HUES6 (cell line): ENCODE measurements around the gene YLPM1.

Experiments used
- H3K27ac ChIP-seq: 2 replicates; pipeline ENCODE4 v1.7.0; 2013; ENCODE audit warnings: low read depth, mild to moderate bottlenecking, low read length, inconsistent platforms
- H3K27me3 ChIP-seq: 2 replicates; pipeline ENCODE4 v1.6.1; 2013; ENCODE audit warnings: low read length; ENCODE audit not compliant: control insufficient read depth, insufficient read depth
- H3K36me3 ChIP-seq: 2 replicates; pipeline ENCODE4 v1.6.1; 2013; ENCODE audit warnings: low read length; ENCODE audit not compliant: control insufficient read depth, insufficient read depth
- H3K4me1 ChIP-seq: 2 replicates; pipeline ENCODE4 v1.6.1; 2013; ENCODE audit warnings: low read length; ENCODE audit not compliant: control insufficient read depth, insufficient read depth
- H3K4me3 ChIP-seq: 2 replicates; pipeline ENCODE4 v1.5.1; 2013; ENCODE audit warnings: low read depth, low read length
- H3K9ac ChIP-seq: one replicate; pipeline ENCODE4 v1.6.1; 2013; ENCODE audit warnings: mild to moderate bottlenecking, low read length
- H3K9me3 ChIP-seq: 2 replicates; pipeline ENCODE4 v1.6.1; 2013; ENCODE audit warnings: low read depth, low read length; ENCODE audit not compliant: control insufficient read depth, insufficient read depth

The YLPM1 gene

GRCh38 chr14:74875941-74876913, 113.1 kb downstream of the YLPM1 start, which contains the start of gene PROX2:
TSS of gene PROX2 (minus strand) at chr14:74876145. CDS start at chr14:74863834, 12,311 bp downstream.
- Histone ChIP-seq H3K36me3 (no peaks in the 10 kb centered on the region), H3K9me3 (no peaks in the 10 kb centered on the region), H3K4me1 (0 out of 2 replicates have a peak, but pooled peaks cover 9% of the 10 kb centered on the region), H3K4me3 (no peak within 1 kb of the TSS), H3K27ac (no peak within 1 kb of the TSS), H3K9ac (no peak within 1 kb of the TSS), H3K27me3 (no peaks in the 10 kb centered on the region)

- Histone ChIP-seq H3K9ac (peak overlapping the region; percentile 4), H3K27me3 (no peaks in the 10 kb centered on the region), H3K9me3 (no peaks in the 10 kb centered on the region), H3K4me1 (peaks cover 19% of the 10 kb centered on the region), H3K4me3 (no peak overlapping the region), H3K27ac (no peak overlapping the region), H3K36me3 (no peaks in the 10 kb centered on the region)
Measured at GRCh38 chr14:74879427-74880182, 116.5 kb downstream of the YLPM1 start.

- H3K9ac ChIP-seq, result peak within 1 kb of the TSS; percentile 92
- H3K36me3 ChIP-seq, result no peaks in the 10 kb centered on the region
- H3K4me3 ChIP-seq, result peak within 1 kb of the TSS; percentile 88
- peak within 1 kb of the TSS; percentile 24 for H3K27ac ChIP-seq
- H3K9me3 ChIP-seq, result no peaks in the 10 kb centered on the region
- no peaks in the 10 kb centered on the region for H3K27me3 ChIP-seq
- peaks cover 30% of the 10 kb centered on the region for H3K4me1 ChIP-seq
Measured at GRCh38 chr14:74881431-74882102, 118.5 kb downstream of the YLPM1 start, which contains the start of gene DLST. TSS of gene DLST (plus strand) at chr14:74881916. CDS start at chr14:74881954, 38 bp downstream.

GRCh38 chr14:74882103-74882920, 119.2 kb downstream of the YLPM1 start:
- Histone ChIP-seq H3K4me1 (peaks cover 37% of the 10 kb centered on the region), H3K36me3 (no peaks in the 10 kb centered on the region), H3K9ac (peak overlapping the region; percentile 92), H3K27ac (peak overlapping the region; percentile 24), H3K9me3 (no peaks in the 10 kb centered on the region), H3K4me3 (peak overlapping the region; percentile 88), H3K27me3 (no peaks in the 10 kb centered on the region)
